SK-N-SH (cell line): ENCODE data around the gene IFITM1. TPM values are rescaled to one million over a fixed set of nuclear protein-coding genes. Genes with fewer than 3 reads are reported as not detected.

Experiments used
- CTCF ChIA-PET: fragments of 300-600, 350-600 bp; formaldehyde crosslinking; extraction: SDS; loops from one replicate; lab custom pipeline; 2021; lab: Yijun Ruan, JAX
- POLR2A ChIA-PET: fragments of 350-600 bp; sonication (Branson Sonifier 250); formaldehyde crosslinking; extraction: SDS; loops from one replicate; lab custom pipeline; 2020; ENCODE audit warnings: antibody characterized with exemption, inconsistent platforms; lab: Yijun Ruan, JAX
- DNase-seq: peaks from one replicate; pipeline ENCODE4 v3.0.0; 2012
- H2AFZ ChIP-seq: fragments of 200-600 bp; sonication (generic); 2 replicates; pipeline ENCODE4 v1.8.1; 2016; ENCODE audit warnings: antibody characterized with exemption, mild to moderate bottlenecking, low read depth
- H3F3A ChIP-seq: fragments of 200-600 bp; sonication (generic); replicated peaks from 2 replicates; pipeline ENCODE3; 2016; ENCODE audit warnings: antibody characterized with exemption, mild to moderate bottlenecking; ENCODE audit not compliant: insufficient read depth
- H3K27ac ChIP-seq, 2 experiments: fragments of 200-500 bp in 1 of 2; fragments of 200-600 bp in 1 of 2; sonication (Bioruptor generic) in 1 of 2; sonication (generic), shearing (Covaris generic) in 1 of 2; 2 replicates each; pipeline versions ENCODE4 v1.5.1 to v1.6.1; 2014 to 2016; ENCODE audit warnings: low read depth in 2 of 2, inconsistent platforms in 1 of 2, low read length in 1 of 2, mild to moderate bottlenecking in 1 of 2, mixed read lengths in 1 of 2
- H3K27me3 ChIP-seq: fragments of 200-600 bp; sonication (generic), shearing (Covaris generic); 2 replicates; pipeline ENCODE4 v1.6.1; 2016; ENCODE audit warnings: mixed run types; ENCODE audit not compliant: insufficient read depth
- H3K36me3 ChIP-seq, 2 experiments: fragments of 200-500 bp in 1 of 2; fragments of 200-600 bp in 1 of 2; sonication (Bioruptor generic) in 1 of 2; sonication (generic) in 1 of 2; replicated peaks in 1 of 2; 2 replicates each; pipeline versions ENCODE3 to v1.5.1; 2014 to 2016; ENCODE audit warnings: low read length in 1 of 2, mild to moderate bottlenecking in 1 of 2; ENCODE audit not compliant: insufficient read depth in 2 of 2, control insufficient read depth in 1 of 2
- H3K4me1 ChIP-seq, 2 experiments: fragments of 200-500 bp in 1 of 2; fragments of 200-600 bp in 1 of 2; sonication (Bioruptor generic) in 1 of 2; sonication (generic), shearing (Covaris generic) in 1 of 2; 2 replicates each; pipeline versions ENCODE4 v1.5.1 to v1.6.1; 2014 to 2016; ENCODE audit warnings: low read depth in 1 of 2, low read length in 1 of 2, mixed run types in 1 of 2; ENCODE audit not compliant: insufficient read depth in 2 of 2, control insufficient read depth in 1 of 2
- H3K4me2 ChIP-seq: fragments of 200-600 bp; sonication (generic), shearing (Covaris generic); 2 replicates; pipeline ENCODE4 v1.6.1; 2017; ENCODE audit warnings: mixed run types
- H3K4me3 ChIP-seq, 2 experiments: fragments of 200-500 bp in 1 of 2; fragments of 200-600 bp in 1 of 2; sonication (Bioruptor generic) in 1 of 2; sonication (generic), shearing (Covaris generic) in 1 of 2; 2 replicates each; pipeline versions ENCODE4 v1.5.1 to v1.8.1; 2014 to 2016; ENCODE audit warnings: low read depth in 2 of 2, inconsistent platforms in 1 of 2, low read length in 1 of 2, mild to moderate bottlenecking in 1 of 2, mixed read lengths in 1 of 2, moderate library complexity in 1 of 2
- H3K79me2 ChIP-seq: fragments of 200-600 bp; sonication (generic); 2 replicates; pipeline ENCODE4 v1.8.1; 2017; ENCODE audit warnings: mild to moderate bottlenecking; ENCODE audit not compliant: insufficient read depth
- H3K9ac ChIP-seq: fragments of 200-600 bp; sonication (generic); 2 replicates; pipeline ENCODE4 v1.6.1; 2017; ENCODE audit warnings: mixed run types
- H3K9me2 ChIP-seq: fragments of 200-600 bp; sonication (generic); 2 replicates; pipeline ENCODE4 v1.6.1; 2017; ENCODE audit warnings: mixed run types
- H3K9me3 ChIP-seq: fragments of 200-600 bp; sonication (generic); 2 replicates; pipeline ENCODE4 v1.6.1; 2017; ENCODE audit warnings: mixed run types, mild to moderate bottlenecking, moderate library complexity
- H4K20me1 ChIP-seq: fragments of 200-600 bp; sonication (generic); 2 replicates; pipeline ENCODE4 v1.6.1; 2017; ENCODE audit warnings: mild to moderate bottlenecking, mixed run types; ENCODE audit not compliant: insufficient read depth
- CHD2 ChIP-seq: fragments of 150-350 bp; IDR thresholded peaks from 2 replicates; pipeline ENCODE4 v1.6.1; 2018; ENCODE audit warnings: low read length; ENCODE audit not compliant: partially characterized antibody
- ELF1 ChIP-seq: IDR thresholded peaks from 2 replicates; pipeline ENCODE4 v1.4.0; 2012
- EZH2phosphoT487 ChIP-seq: fragments of 200-600 bp; sonication (generic); IDR thresholded peaks from 2 replicates; pipeline ENCODE4 v1.6.1; 2017; ENCODE audit warnings: low read depth, mixed run types, mild to moderate bottlenecking, antibody characterized with exemption, moderate library complexity, borderline replicate concordance
- FOSL2 ChIP-seq: IDR thresholded peaks from 2 replicates; pipeline ENCODE4 v1.4.0; 2012; ENCODE audit warnings: low read depth, mild to moderate bottlenecking, moderate library complexity, borderline replicate concordance
- FOXM1 ChIP-seq: IDR thresholded peaks from 2 replicates; pipeline ENCODE4 v1.4.0; 2012; ENCODE audit warnings: low read depth, mild to moderate bottlenecking
- GATA2 ChIP-seq: sonication (generic); formaldehyde crosslinking; IDR thresholded peaks from 2 replicates; pipeline ENCODE4 v1.5.0; 2020; ENCODE audit warnings: mild to moderate bottlenecking, missing genetic modification reagents
- MXI1 ChIP-seq: IDR thresholded peaks from 2 replicates; pipeline ENCODE4 v1.6.1; 2012; ENCODE audit warnings: mild to moderate bottlenecking, low read depth, low read length, improper control_type of control experiment
- NRF1 ChIP-seq: IDR thresholded peaks from 2 replicates; pipeline ENCODE4 v1.6.1; 2012; ENCODE audit warnings: low read depth, mild to moderate bottlenecking, low read length
- POLR2AphosphoS5 ChIP-seq: IDR thresholded peaks from 2 replicates; pipeline ENCODE4 v1.6.1; 2012; ENCODE audit warnings: low read depth, low read length
- RAD21 ChIP-seq: IDR thresholded peaks from 2 replicates; pipeline ENCODE4 v1.6.1; 2012; ENCODE audit warnings: mild to moderate bottlenecking, low read length
- RCOR1 ChIP-seq: fragments of 150-350 bp; IDR thresholded peaks from 2 replicates; pipeline ENCODE4 v1.6.1; 2017; ENCODE audit warnings: antibody characterized with exemption, low read length
- RXRA ChIP-seq: IDR thresholded peaks from 2 replicates; pipeline ENCODE4 v1.4.0; 2012; ENCODE audit warnings: low read depth, mild to moderate bottlenecking, borderline replicate concordance
- SIN3A ChIP-seq: IDR thresholded peaks from 2 replicates; pipeline ENCODE4 v1.6.1; 2012; ENCODE audit warnings: low read depth, mild to moderate bottlenecking, low read length, moderate library complexity, borderline replicate concordance
- TAF1 ChIP-seq: IDR thresholded peaks from 2 replicates; pipeline ENCODE4 v1.6.1; 2012; ENCODE audit warnings: low read depth, mild to moderate bottlenecking, low read length, moderate library complexity, borderline replicate concordance
- TCF12 ChIP-seq: IDR thresholded peaks from 2 replicates; pipeline ENCODE4 v1.4.0; 2012
- TEAD4 ChIP-seq: IDR thresholded peaks from 2 replicates; pipeline ENCODE4 v1.4.0; 2012; ENCODE audit warnings: mild to moderate bottlenecking, borderline replicate concordance; ENCODE audit not compliant: insufficient read depth
- WGBS: methylation state at CpG from one replicate; pipeline ENCODE4 v1.1.6; 2017; ENCODE audit warnings: low lambda C conversion rate; 5-methylcytosine and 5-hydroxymethylcytosine counted together
- polyA plus RNA-seq, 3 experiments: library from polyadenylated mRNA; depleted of rRNA; stranded (reverse); fragments of >200 nt; gene quantifications; 2 replicates each; pipeline ENCODE4 v1.2.3, GENCODE V29; 2012
- TF ChIP-seq, protein P1 (sequence below): fragments of 150-350 bp; IDR thresholded peaks from 2 replicates; pipeline ENCODE4 v1.6.1; 2017; ENCODE audit warnings: antibody characterized with exemption, low read length, low read depth, borderline replicate concordance
- TF ChIP-seq, protein P2 (sequence below): IDR thresholded peaks from 2 replicates; pipeline ENCODE4 v1.6.1; 2012; ENCODE audit warnings: mild to moderate bottlenecking, low read depth, low read length, moderate library complexity
- TF ChIP-seq, protein P3 (sequence below): fragments of 200-600 bp; sonication (generic); IDR thresholded peaks from 2 replicates; pipeline ENCODE4 v1.6.1; 2017; ENCODE audit warnings: antibody characterized with exemption, mild to moderate bottlenecking, moderate library complexity
- TF ChIP-seq, protein P4 (sequence below): IDR thresholded peaks from 2 replicates; pipeline ENCODE4; 2012

Gene IFITM1
- polyA plus RNA-seq, 1 of the 3 experiments (the other 2 are of a cell fraction), result 19.4 TPM

DNA sequence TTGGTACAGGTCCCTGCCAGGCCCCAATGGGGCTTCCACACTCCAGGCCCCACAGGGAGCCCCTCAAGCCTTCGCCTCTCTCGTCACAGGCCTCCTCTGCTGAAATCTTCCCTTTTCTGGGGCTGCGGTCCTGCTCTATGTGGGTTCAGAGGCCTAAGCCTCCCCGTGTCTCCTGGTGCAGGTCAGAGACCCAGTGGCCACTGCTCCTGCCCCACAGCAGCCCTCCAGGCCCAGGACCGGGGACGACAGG lies 12.7 kb downstream of the IFITM1 start:
- peak; percentile 6 for DNase-seq
- no peaks in the 10 kb centered on the region for H4K20me1 ChIP-seq
- H3K9me3 ChIP-seq, result no peaks in the 10 kb centered on the region
- POLR2A ChIA-PET, result no interaction called here
- CTCF ChIA-PET, result interaction anchor here (1.3 kb wide), 1 partner anchor 21 kb away, joined by 4 read pairs; no protein-coding TSS in a partner anchor
- TF ChIP-seq, protein P1, sequence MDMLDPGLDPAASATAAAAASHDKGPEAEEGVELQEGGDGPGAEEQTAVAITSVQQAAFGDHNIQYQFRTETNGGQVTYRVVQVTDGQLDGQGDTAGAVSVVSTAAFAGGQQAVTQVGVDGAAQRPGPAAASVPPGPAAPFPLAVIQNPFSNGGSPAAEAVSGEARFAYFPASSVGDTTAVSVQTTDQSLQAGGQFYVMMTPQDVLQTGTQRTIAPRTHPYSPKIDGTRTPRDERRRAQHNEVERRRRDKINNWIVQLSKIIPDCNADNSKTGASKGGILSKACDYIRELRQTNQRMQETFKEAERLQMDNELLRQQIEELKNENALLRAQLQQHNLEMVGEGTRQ, result no peak
- TF ChIP-seq RAD21, result no peak
- no peak for TF ChIP-seq NRF1
- no peak for TF ChIP-seq SIN3A
- TF ChIP-seq FOXM1, result no peak
- no peak for TF ChIP-seq ELF1
- TF ChIP-seq RXRA, result no peak
- no peak for TF ChIP-seq TAF1
- TF ChIP-seq MXI1, result no peak
- no peak for TF ChIP-seq TCF12
- TF ChIP-seq, protein P2, sequence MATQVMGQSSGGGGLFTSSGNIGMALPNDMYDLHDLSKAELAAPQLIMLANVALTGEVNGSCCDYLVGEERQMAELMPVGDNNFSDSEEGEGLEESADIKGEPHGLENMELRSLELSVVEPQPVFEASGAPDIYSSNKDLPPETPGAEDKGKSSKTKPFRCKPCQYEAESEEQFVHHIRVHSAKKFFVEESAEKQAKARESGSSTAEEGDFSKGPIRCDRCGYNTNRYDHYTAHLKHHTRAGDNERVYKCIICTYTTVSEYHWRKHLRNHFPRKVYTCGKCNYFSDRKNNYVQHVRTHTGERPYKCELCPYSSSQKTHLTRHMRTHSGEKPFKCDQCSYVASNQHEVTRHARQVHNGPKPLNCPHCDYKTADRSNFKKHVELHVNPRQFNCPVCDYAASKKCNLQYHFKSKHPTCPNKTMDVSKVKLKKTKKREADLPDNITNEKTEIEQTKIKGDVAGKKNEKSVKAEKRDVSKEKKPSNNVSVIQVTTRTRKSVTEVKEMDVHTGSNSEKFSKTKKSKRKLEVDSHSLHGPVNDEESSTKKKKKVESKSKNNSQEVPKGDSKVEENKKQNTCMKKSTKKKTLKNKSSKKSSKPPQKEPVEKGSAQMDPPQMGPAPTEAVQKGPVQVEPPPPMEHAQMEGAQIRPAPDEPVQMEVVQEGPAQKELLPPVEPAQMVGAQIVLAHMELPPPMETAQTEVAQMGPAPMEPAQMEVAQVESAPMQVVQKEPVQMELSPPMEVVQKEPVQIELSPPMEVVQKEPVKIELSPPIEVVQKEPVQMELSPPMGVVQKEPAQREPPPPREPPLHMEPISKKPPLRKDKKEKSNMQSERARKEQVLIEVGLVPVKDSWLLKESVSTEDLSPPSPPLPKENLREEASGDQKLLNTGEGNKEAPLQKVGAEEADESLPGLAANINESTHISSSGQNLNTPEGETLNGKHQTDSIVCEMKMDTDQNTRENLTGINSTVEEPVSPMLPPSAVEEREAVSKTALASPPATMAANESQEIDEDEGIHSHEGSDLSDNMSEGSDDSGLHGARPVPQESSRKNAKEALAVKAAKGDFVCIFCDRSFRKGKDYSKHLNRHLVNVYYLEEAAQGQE, result no peak
- no peak for TF ChIP-seq EZH2phosphoT487
- TF ChIP-seq FOSL2, result no peak
- no peak for TF ChIP-seq GATA2 (CRISPR knock-in tag)
- TF ChIP-seq TEAD4, result no peak
- TF ChIP-seq, protein P3, sequence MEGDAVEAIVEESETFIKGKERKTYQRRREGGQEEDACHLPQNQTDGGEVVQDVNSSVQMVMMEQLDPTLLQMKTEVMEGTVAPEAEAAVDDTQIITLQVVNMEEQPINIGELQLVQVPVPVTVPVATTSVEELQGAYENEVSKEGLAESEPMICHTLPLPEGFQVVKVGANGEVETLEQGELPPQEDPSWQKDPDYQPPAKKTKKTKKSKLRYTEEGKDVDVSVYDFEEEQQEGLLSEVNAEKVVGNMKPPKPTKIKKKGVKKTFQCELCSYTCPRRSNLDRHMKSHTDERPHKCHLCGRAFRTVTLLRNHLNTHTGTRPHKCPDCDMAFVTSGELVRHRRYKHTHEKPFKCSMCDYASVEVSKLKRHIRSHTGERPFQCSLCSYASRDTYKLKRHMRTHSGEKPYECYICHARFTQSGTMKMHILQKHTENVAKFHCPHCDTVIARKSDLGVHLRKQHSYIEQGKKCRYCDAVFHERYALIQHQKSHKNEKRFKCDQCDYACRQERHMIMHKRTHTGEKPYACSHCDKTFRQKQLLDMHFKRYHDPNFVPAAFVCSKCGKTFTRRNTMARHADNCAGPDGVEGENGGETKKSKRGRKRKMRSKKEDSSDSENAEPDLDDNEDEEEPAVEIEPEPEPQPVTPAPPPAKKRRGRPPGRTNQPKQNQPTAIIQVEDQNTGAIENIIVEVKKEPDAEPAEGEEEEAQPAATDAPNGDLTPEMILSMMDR, result no peak
- TF ChIP-seq RCOR1, result no peak
- TF ChIP-seq POLR2AphosphoS5, result no peak
- TF ChIP-seq, protein P4, sequence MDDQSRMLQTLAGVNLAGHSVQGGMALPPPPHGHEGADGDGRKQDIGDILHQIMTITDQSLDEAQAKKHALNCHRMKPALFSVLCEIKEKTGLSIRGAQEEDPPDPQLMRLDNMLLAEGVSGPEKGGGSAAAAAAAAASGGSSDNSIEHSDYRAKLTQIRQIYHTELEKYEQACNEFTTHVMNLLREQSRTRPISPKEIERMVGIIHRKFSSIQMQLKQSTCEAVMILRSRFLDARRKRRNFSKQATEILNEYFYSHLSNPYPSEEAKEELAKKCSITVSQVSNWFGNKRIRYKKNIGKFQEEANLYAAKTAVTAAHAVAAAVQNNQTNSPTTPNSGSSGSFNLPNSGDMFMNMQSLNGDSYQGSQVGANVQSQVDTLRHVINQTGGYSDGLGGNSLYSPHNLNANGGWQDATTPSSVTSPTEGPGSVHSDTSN, result no peak
- TF ChIP-seq CHD2, result no peak
- TF ChIP-seq, all 33 proteins: peak for 0
- Histone ChIP-seq H2AFZ (no peak overlapping the region), H3K4me2 (no peak overlapping the region), H3K4me1 (no peaks in the 10 kb centered on the region; a peak in 1 of 4 replicates), H3K36me3 (no peaks in the 10 kb centered on the region), H3K27me3 (no peaks in the 10 kb centered on the region), H3K79me2 (no peaks in the 10 kb centered on the region), H3K4me3 (no peak overlapping the region), H3K9ac (no peak overlapping the region), H3F3A (no peaks in the 10 kb centered on the region), H3K9me2 (no peaks in the 10 kb centered on the region), H3K27ac (no peak overlapping the region)
- WGBS, result 82% methylated on average over 4 of the region's 6 CpGs
